Measurements from ENCODE around the gene ARHGAP12.
A peak's percentile ranks its signal among the peaks of the same experiment; 100 is the strongest.
"Not testable (repeated sequence)": the region's sequence is repeated elsewhere in the genome, so short reads cannot be mapped to it uniquely, and the experiment has no call there.

The ARHGAP12 gene

GRCh38 chr10:31928549-31929260 lies at the start of gene ARHGAP12:
Gene ARHGAP12, minus strand, starts transcription at chr10:31928831. Its CDS starts 19,976 bp downstream, at chr10:31908855.
- DNase-seq (ENCODE audit: low spot score) (peak; percentile 54), FAIRE-seq (no peak)

GRCh38 chr10:31978156-31978483 lies 49.5 kb upstream of the ARHGAP12 start:
- DNase-seq (ENCODE audit: low spot score) (no peak), FAIRE-seq (no peak)

- FAIRE-seq (no peak), DNase-seq (ENCODE audit: low spot score) (peak; percentile 20)
Observed at GRCh38 chr10:31977440-31978155, 49.0 kb upstream of the ARHGAP12 start.

- DNase-seq (ENCODE audit: low spot score) (no peak), FAIRE-seq (no peak)
Observed at GRCh38 chr10:31975157-31975765, 46.6 kb upstream of the ARHGAP12 start.

GRCh38 chr10:31974434-31975124 lies 45.9 kb upstream of the ARHGAP12 start:
- DNase-seq (ENCODE audit: low spot score) (peak; percentile 41), FAIRE-seq (no peak)

- FAIRE-seq: no peak
Observed at GRCh38 chr10:31972519-31973041, 43.9 kb upstream of the ARHGAP12 start.

GRCh38 chr10:31969847-31970246 lies 41.2 kb upstream of the ARHGAP12 start:
- DNase-seq (ENCODE audit: low spot score); FAIRE-seq: not testable (repeated sequence)

More at GRCh38 chr10:31972519-31973041, 43.9 kb upstream of the ARHGAP12 start:
- DNase-seq (ENCODE audit: low spot score): no peak

GRCh38 chr10:31963589-31963980 lies 35.0 kb upstream of the ARHGAP12 start:
- no peak for FAIRE-seq

GRCh38 chr10:31962826-31963588 lies 34.4 kb upstream of the ARHGAP12 start:
- DNase-seq (ENCODE audit: low spot score) (no peak), FAIRE-seq (no peak)

More at GRCh38 chr10:31963589-31963980, 35.0 kb upstream of the ARHGAP12 start:
- no peak for DNase-seq (ENCODE audit: low spot score)

GRCh38 chr10:31961277-31962074 lies 32.8 kb upstream of the ARHGAP12 start:
- FAIRE-seq (no peak), DNase-seq (ENCODE audit: low spot score) (no peak)

GRCh38 chr10:31959461-31960173 lies 31.0 kb upstream of the ARHGAP12 start:
- DNase-seq (ENCODE audit: low spot score) (no peak), FAIRE-seq (no peak)

GRCh38 chr10:31958856-31959255 lies 30.2 kb upstream of the ARHGAP12 start:
- no peak for FAIRE-seq
- DNase-seq (ENCODE audit: low spot score): no peak

GRCh38 chr10:31956200-31956946 lies 27.7 kb upstream of the ARHGAP12 start:
- DNase-seq (ENCODE audit: low spot score): no peak
- FAIRE-seq: no peak

- FAIRE-seq (no peak), DNase-seq (ENCODE audit: low spot score) (no peak)
Observed at GRCh38 chr10:31954410-31955191, 26.0 kb upstream of the ARHGAP12 start.

GRCh38 chr10:31953480-31953879 lies 24.8 kb upstream of the ARHGAP12 start:
- DNase-seq (ENCODE audit: low spot score): no peak
- FAIRE-seq: no peak

- no peak for FAIRE-seq
Observed at GRCh38 chr10:31953080-31953479, 24.4 kb upstream of the ARHGAP12 start.

GRCh38 chr10:31952066-31952465 lies 23.4 kb upstream of the ARHGAP12 start:
- DNase-seq (ENCODE audit: low spot score): no peak

More at GRCh38 chr10:31953080-31953479, 24.4 kb upstream of the ARHGAP12 start:
- DNase-seq (ENCODE audit: low spot score): no peak

GRCh38 chr10:31949266-31949665 lies 20.6 kb upstream of the ARHGAP12 start:
- DNase-seq (ENCODE audit: low spot score): no peak
- no peak for FAIRE-seq

More at GRCh38 chr10:31952066-31952465, 23.4 kb upstream of the ARHGAP12 start:
- no peak for FAIRE-seq
